Peyer's patch (tissue), 4 donors: ENCODE measurements around the gene GPR34.

Source experiments
- POLR2A ChIP-seq, 2 donors: fragments of 450-650 bp; IDR thresholded peaks; one replicate each; pipeline ENCODE4 v1.5.1; 2017; ENCODE audit warnings: antibody characterized with exemption in 2 of 2, mild to moderate bottlenecking in 2 of 2, moderate library complexity in 2 of 2
- TF ChIP-seq, protein P1 (sequence below), 6 experiments: fragments of 450-650 bp in 4 of 6; fragments of 200-600 bp in 2 of 6; sonication (generic) in 1 of 6; IDR thresholded peaks; one replicate each; pipeline ENCODE4 v1.5.1; 2017 to 2019; ENCODE audit warnings: antibody characterized with exemption in 6 of 6, mild to moderate bottlenecking in 3 of 6, moderate library complexity in 1 of 6

DNA sequence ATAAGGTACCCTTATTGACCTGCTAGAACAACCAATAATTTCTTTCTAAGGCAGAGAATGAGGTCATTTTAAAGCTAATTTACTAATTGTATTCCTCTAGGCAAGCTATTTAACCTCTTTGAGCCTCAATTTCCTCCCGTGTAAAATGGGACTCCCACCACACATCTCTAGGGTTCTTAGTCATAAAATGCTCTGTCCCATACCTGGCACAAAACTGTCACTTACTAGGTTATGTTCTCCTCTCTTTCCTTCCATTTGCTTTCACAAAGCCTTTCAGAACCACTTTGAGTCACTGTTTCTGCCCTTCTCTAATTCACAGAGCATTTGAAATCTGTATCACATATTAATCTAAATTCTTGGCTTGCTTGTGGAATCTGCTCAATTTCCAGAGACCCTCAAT lies 32.8 kb downstream of the GPR34 start:
- TF ChIP-seq, protein P1, sequence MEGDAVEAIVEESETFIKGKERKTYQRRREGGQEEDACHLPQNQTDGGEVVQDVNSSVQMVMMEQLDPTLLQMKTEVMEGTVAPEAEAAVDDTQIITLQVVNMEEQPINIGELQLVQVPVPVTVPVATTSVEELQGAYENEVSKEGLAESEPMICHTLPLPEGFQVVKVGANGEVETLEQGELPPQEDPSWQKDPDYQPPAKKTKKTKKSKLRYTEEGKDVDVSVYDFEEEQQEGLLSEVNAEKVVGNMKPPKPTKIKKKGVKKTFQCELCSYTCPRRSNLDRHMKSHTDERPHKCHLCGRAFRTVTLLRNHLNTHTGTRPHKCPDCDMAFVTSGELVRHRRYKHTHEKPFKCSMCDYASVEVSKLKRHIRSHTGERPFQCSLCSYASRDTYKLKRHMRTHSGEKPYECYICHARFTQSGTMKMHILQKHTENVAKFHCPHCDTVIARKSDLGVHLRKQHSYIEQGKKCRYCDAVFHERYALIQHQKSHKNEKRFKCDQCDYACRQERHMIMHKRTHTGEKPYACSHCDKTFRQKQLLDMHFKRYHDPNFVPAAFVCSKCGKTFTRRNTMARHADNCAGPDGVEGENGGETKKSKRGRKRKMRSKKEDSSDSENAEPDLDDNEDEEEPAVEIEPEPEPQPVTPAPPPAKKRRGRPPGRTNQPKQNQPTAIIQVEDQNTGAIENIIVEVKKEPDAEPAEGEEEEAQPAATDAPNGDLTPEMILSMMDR (IDR thresholded peaks at IDR 0.05) = no peak
- TF ChIP-seq POLR2A (IDR thresholded peaks at IDR 0.05) = no peak
